ENCODE results near the gene DNM3. TPM values are rescaled to one million over a fixed set of nuclear protein-coding genes. Genes with fewer than 3 reads are reported as not detected.

The DNM3 gene
- total and polyA plus RNA-seq, 2 experiments from 2014 or later, result 5.2 to 12.2 TPM

DNA sequence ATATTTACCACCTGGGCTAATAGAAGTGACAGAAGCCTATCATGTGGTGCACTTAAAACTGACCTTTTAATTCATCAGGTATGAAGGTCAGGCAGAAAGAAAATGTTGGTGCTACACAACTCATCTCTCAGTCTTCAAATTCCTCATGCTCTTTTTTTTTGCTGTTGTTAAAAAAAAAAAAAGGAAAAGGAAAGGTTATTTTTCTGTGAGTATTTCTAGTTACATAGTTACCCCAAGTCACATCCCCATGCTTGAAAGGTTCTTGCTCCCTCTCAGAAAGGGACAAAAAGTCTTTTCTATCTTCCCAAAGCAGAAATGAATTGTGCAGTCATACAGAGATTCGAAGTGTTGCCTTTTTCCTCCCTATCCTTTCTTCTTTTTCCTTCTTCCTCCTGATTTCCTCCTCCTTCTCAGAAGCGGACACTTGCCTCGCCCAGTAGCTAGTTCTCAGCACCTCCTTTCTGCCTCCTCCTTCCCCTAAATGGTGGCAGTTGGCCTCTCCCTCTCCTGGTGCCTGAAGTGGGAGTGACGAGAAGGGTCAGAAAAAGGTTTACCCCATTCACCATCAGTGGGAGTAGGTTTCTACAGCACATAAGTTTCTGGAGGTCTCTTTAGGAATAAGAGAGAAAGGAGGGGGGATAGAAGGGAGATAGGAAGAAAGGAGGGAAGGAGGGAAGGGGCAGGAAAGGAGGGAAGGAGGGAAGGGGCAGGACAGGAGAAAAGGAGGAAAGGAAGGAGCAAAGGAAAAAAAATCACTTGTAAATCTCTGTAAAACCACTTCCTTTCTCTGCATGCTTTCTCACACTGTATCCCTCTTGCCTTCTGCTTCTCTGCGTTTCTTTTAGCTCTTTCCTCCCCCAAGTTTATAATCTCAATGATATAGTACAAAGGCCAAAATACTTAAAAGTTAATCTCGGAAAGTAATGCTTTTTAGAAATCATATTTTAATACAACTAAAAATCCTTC lies 558.7 kb downstream of the DNM3 start (continued):
- TF ChIP-seq REST (IDR thresholded peaks at IDR 0.05; ENCODE audit: unreplicated experiment) (no peak), POLR2AphosphoS5 (IDR thresholded peaks at IDR 0.05; ENCODE audit: low read depth) (no peak), CREB1 (CRISPR knock-in tag; IDR thresholded peaks at IDR 0.05; ENCODE audit: low read depth) (no peak), EZH2phosphoT487 (IDR thresholded peaks at IDR 0.05; ENCODE audit: unreplicated experiment) (no peak), ZNF114 (CRISPR knock-in tag; IDR thresholded peaks at IDR 0.05) (no peak), JUNB (IDR thresholded peaks at IDR 0.05; ENCODE audit: unreplicated experiment) (no peak), NANOG (IDR thresholded peaks at IDR 0.05; ENCODE audit: borderline replicate concordance) (no peak)
- TF ChIP-seq, protein P1, sequence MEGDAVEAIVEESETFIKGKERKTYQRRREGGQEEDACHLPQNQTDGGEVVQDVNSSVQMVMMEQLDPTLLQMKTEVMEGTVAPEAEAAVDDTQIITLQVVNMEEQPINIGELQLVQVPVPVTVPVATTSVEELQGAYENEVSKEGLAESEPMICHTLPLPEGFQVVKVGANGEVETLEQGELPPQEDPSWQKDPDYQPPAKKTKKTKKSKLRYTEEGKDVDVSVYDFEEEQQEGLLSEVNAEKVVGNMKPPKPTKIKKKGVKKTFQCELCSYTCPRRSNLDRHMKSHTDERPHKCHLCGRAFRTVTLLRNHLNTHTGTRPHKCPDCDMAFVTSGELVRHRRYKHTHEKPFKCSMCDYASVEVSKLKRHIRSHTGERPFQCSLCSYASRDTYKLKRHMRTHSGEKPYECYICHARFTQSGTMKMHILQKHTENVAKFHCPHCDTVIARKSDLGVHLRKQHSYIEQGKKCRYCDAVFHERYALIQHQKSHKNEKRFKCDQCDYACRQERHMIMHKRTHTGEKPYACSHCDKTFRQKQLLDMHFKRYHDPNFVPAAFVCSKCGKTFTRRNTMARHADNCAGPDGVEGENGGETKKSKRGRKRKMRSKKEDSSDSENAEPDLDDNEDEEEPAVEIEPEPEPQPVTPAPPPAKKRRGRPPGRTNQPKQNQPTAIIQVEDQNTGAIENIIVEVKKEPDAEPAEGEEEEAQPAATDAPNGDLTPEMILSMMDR (conservative IDR thresholded peaks at IDR 0.05; ENCODE audit: low read depth in 2 of 2), result no peak

GRCh38 chr1:172400722-172401105 lies 559.4 kb downstream of the DNM3 start:
- Histone ChIP-seq H3F3A (replicated peaks; ENCODE audit: low read depth) (no peaks in the 10 kb centered on the region), H3K4me1 (ENCODE audit: insufficient read depth) (peaks cover 20% of the 10 kb centered on the region), H3K36me3 (ENCODE audit: insufficient read depth) (no peaks in the 10 kb centered on the region), H3K79me2 (replicated peaks; ENCODE audit: insufficient read depth) (no peaks in the 10 kb centered on the region), H4K20me1 (replicated peaks; ENCODE audit: insufficient read depth) (no peaks in the 10 kb centered on the region), H2AFZ (no peak overlapping the region), H3K4me3 (no peak overlapping the region), H3K4me2 (no peak overlapping the region), H3K27ac (ENCODE audit: low read depth) (no peak overlapping the region), H3K27me3 (ENCODE audit: insufficient read depth) (no peaks in the 10 kb centered on the region), H3K9me2 (ENCODE audit: insufficient read depth) (no peaks in the 10 kb centered on the region)
- H3K36me3 Mint-ChIP-seq (ENCODE audit: low read depth), result no peaks in the 10 kb centered on the region
- ATAC-seq (no peak), DNase-seq (ENCODE audit: low spot score) (no peak)
- H3K27me3 Mint-ChIP-seq (ENCODE audit: insufficient read depth, low read depth, poor library complexity), result no peaks in the 10 kb centered on the region
- no peak overlapping the region for H3K4me3 Mint-ChIP-seq
- H3K27ac Mint-ChIP-seq, result no peak overlapping the region
- peaks cover 28% of the 10 kb centered on the region for H3K4me1 Mint-ChIP-seq
- no peaks in the 10 kb centered on the region for H3K9me3 Mint-ChIP-seq
- TF ChIP-seq EZH2phosphoT487 (IDR thresholded peaks at IDR 0.05; ENCODE audit: unreplicated experiment) (no peak), ZNF462 (CRISPR knock-in tag; IDR thresholded peaks at IDR 0.05) (no peak), CREB1 (CRISPR knock-in tag; IDR thresholded peaks at IDR 0.05; ENCODE audit: low read depth) (no peak), JUNB (IDR thresholded peaks at IDR 0.05; ENCODE audit: unreplicated experiment) (no peak)
- TF ChIP-seq, protein P1 (conservative IDR thresholded peaks at IDR 0.05; ENCODE audit: low read depth in 2 of 2), result no peak
